HG02763 (cell line): ENCODE results near the gene MPZL3.
A peak's percentile ranks its signal among the peaks of the same experiment; 100 is the strongest.

Source experiments
- ATAC-seq: cut with Tn5 transposase; IDR thresholded peaks from one replicate; pipeline ENCODE4 v1.9.1; 2021; ENCODE audit warnings: mild to moderate bottlenecking, moderate library complexity; ENCODE audit not compliant: unreplicated experiment

Gene MPZL3, protein sequence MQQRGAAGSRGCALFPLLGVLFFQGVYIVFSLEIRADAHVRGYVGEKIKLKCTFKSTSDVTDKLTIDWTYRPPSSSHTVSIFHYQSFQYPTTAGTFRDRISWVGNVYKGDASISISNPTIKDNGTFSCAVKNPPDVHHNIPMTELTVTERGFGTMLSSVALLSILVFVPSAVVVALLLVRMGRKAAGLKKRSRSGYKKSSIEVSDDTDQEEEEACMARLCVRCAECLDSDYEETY

DNA sequence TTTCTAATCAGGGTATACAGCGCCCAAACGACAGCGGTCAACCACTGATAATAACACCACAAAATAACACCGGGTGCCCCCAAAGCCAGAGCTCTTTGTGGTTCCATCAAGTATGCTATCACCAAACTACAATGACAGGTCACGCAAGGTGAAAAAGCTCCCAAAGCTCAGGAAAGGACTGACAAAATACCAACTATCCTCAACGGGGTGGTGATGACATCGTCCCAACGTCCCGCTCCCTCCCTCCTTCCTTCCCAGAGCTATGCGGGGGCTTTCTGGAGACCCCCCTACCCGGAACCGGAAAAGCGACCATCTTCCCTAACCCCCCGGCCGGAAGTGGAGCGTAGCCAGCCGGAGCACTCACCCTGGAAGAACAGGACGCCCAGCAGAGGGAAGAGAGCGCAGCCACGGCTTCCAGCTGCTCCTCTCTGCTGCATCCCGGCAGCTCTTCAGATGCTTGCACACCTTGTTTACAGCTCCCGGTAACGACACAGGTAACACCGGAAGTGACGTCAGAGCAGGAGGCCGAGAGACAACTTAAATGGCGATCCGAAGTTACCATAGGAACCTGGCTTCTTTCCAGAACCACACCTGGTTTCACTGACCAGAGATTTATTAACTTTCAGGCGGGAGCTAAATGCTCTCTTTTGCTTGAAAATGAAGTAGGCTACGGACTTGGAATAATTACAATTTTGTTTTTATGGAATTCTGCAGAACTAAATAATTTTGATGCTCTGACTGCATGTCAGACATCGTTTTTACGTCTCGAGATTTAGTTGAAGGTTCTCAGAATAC, at the start of gene MPZL3:
TSS of gene MPZL3 (minus strand) at position 508 of the 795 bp plus-strand sequence. CDS start at position 437, 71 bp downstream.
- peak; percentile 79 for ATAC-seq

DNA sequence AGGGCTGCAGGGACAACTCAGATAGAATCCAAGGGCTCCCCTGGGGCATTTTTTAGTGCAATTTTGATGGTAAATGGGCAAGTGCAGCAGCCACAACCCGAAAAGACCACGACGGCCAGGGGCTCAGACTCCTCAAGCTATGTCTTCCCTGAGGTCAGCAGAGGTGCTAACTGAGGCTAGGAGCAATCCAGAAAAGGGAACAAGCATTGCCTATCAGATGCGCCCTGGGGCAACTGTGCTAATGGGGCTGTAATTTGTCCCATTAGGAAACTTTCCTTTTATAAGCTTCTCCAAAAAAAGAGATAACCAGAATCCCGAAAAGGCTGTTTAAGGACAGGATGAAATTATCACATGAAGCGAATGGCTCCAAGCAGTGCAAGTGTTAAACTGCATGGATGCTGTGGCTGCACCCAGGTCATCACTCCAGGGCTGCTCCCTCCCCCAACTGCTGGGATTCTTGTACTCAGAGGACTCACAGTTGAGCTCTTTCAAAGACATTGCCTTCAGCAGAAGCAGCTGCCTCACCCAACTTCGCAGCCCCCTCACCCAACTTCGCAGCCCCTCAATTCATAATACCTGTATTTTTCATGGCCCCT, 49.5 kb upstream of the MPZL3 start:
- no peak for ATAC-seq

DNA sequence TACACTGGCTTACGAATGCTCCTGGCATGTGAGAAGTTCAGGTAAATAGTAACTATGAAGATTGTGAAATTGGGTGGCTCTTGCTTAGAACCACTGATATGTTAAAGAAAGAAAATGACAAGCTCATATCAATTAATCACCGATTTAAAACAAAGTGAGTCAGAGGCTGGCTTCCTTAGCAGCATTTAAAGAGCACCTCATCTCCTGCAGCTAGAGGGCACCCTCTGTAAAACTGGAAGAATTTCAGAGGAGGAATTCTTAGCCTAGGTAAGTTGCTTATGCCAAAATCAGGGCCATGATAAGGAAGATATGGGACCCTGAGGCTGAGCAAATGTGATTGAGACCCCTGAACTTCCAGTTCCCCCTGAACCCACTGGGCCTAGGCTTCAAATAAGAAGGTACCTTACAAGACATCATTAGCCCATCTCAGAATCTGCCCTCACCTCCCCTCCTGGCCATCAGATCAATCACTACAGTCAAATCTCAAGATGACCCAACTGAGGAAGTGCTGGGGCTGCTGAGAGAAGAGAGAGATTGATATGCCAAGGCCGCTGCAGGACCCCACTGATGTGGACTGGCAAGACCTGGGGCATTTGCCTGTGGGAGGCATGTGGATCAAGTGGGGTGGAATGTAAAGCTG, 43.8 kb upstream of the MPZL3 start:
- ATAC-seq, result no peak

DNA sequence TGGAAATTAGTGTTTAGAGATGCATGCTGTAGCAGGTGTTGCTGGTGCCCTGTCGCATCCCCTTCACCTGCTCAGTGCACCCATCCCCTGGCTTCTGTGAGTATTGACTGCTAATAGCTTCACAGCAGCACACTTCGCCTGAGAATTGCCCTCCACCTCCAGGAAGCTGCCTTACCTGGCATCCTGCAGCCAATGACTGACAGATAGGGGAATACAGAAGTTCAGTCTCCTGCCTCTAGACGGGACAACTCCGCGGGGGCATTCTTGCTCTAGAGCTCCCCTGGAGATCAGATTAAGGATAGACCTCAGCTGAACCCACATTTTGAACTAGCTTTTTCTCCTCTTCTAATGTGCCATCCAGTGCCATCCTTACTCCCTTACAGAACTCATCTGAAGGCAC, 43.0 kb upstream of the MPZL3 start:
- no peak for ATAC-seq

DNA sequence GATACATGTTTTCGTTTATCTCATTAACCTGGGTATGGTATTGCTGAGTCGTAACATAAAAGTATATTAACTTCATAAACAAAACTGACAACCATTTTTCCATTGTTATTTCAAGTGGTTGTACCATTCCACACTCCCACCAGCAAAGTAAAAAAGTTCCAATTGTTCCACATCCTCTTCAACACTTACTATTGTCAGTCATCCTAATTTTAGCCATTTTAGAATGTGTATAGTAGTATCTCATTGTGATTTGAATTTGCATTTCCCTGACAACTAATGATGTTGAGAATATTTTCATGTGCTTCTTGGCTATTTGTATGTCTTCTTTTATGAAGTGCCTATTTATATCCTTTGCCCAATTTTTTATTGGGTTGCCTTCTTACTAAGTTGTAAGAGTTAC, 41.9 kb upstream of the MPZL3 start:
- no peak for ATAC-seq

DNA sequence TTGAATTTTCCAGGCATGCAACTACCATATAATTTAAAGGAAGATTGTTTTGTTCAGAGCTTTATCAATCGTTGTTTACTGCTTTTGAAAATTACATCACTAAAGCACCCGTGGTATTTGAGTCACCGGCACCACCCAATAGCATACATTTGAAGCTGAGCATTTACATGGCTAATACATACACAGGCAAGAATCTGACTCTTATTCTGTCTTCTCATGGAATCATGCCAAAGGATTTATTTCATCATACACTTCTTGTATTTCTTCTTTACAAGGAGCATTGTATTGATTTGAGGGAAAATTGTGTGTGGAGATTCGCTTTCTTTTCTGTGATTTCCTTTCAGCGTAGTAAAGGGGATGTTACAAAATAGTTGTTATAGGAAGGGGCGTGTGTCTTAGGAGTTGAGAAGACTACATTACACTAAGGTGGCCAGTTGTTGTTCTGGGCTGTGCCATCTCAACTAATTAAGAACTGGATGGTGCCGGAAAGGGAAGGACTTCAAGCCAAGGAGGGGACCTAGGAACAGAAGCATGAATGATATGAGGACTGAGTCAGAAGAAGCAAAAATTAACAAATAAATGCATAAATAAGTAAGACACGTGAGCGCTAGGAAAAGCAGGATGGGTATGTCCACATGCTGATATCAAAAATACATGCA, 39.4 kb upstream of the MPZL3 start:
- no peak for ATAC-seq

DNA sequence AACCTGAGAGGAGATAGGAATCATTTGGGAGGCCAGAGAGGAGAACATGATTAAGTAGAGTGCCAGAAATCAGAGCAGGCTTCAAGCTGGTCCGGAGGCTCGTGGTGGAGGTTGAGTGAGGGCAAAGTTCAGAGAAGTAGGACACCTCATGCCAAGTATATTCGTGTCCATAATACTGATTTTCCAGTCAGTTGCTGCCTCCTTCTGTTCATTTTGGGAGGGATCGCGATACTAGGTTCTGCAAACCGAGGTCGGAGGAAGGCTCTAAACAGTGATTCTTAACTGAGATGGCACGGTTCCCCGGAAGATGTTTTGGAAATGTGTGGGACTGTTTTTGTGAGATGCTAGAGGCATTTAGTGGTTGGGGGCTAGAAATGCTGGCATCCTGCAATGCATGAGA, 38.8 kb upstream of the MPZL3 start:
- no peak for ATAC-seq

DNA sequence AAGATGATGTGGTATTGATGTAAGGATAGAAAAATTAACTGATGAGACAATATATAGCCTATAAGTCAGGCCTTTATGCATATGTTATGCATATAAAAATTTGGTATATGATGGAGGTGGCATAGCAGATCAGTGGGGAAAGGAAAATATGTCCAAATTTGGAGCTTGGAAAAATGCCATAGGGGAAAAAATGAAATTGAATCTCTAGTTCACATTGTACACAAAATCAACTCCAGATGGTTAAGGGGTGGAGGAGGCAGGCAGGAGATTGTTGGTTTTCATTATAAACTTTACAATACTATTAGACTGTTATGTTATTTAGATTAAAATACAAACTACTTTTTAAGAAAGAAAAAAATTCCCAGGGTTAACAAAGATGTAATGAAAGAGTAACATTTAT, 37.2 kb upstream of the MPZL3 start:
- no peak for ATAC-seq

DNA sequence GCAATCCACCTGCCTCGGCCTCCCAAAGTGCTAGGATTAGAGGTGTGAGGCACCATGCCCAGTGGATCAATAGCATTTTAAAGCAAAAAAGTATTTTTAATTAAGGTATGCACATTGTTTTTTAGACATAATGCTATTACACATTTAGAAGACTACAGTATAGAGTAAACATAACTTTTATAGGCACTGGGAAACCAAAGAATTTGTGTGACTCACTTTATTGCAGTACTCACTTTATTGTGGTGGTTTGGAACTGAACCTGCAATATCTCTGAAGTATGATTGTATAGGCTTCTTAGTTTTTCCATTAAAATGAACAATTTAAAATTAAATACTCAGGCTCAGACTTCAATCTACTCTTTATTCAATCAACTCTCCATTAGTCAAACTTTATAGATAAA, 34.8 kb upstream of the MPZL3 start:
- ATAC-seq, result no peak

DNA sequence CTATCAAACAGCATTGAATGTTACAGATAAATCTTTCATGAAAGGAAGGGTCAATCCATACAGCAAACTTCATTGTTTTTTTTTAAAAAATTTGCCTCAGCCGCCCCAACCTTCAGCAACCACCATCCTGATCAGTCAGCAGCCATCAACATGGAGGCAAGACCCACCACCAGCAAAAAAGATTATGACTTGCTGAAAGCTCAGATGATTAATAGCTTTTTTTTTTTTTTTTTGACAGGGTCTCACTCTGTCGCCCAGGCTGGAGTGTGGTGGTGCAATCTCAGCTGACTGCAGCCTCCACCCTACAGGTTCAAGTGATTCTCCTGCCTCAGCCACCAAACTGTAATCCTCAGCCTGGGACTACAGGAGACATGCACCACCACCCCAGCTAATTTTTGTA, 34.4 kb upstream of the MPZL3 start:
- ATAC-seq, result no peak

DNA sequence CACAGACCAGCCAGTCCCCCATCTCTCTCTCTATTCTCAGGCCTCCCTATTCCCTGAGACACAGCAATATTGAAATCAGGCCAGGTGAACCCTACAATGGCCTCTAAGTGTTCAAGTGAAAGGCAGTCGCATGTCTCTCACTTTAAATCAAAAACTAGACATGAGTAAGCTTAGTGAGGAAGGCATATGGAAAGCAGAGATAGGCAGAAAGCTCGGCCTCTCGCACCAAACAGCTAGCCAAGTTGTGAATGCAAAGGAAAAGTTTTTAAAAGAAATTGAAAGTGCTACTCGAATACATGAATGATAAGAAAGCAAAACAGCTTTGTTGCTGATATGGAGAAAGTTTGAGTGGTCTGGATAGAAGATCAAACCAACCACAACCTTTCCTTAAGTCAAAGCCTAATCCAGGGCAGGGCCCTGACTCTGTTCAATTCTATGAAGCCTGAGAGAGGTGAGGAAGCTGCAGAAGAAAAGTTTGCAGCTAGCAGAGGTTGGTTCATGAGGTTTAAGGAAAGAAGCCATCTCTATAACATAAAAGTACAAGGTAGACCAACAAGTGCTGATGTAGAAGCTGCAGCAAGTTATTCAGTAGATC, 31.7 kb upstream of the MPZL3 start:
- ATAC-seq, result no peak

DNA sequence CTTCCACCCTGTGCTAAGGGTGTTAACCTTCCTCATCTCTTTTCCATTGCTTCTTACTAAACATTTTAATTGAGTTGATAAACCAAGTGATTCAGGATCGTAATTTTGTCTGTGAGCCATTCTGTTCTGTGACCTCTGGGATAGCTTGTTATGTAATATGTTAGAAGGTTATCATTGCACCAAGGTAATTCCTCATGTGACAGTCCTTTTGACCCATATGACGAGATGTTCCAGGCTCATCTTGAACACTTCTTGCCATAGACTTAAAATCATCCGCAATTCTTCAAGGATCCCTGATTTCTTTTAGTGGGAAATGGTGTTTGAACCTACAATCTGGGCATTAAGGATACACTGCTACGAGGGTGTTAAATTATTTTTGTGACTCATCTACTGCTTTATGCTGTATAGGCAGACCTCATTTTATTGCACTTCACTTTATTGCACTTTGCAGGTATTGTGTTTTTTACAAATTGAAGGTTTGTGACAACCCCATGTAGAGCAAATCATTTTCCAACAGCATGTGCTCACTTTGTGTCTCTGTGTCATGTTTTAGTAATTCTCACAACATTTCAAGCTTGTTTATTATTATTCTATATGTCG, 31.0 kb upstream of the MPZL3 start:
- ATAC-seq, result no peak

DNA sequence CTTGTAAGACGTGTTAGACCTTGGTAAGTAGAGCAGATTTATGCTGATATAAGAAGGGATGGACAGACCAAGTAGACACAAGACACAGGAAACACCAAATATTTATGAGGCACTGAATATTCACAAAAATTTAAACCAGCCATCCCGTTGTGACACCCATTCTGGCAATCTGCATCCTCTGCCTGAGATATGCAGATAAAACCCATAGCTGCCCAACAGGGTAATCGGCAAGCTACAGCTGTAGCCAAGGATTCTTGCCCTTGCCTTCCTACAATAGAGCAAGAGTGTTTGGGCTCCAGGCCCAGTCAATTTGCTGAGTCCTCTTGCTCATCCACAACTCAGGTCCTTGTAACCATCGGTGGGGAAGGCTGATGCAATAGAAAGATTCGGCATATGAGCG, 30.4 kb upstream of the MPZL3 start:
- no peak for ATAC-seq

DNA sequence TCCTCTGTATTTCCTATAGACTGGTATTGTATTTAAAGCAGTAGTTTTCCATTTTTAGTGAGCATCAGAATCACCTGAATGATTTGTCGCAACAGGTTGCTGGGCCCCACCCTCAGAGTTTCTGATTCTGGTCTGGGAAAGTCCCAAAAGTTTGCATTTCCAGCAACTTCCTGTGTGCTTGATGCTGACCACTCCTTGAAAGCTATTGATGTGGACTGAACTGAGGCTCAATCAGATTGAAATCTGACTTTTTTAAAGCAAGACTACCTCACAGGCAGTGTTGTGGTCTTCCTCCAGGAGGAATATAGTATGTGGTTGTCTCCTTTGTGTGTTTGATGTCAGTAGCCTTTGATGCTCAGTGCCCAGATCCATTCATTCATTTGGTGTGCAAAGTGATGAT, 29.1 kb upstream of the MPZL3 start:
- no peak for ATAC-seq

DNA sequence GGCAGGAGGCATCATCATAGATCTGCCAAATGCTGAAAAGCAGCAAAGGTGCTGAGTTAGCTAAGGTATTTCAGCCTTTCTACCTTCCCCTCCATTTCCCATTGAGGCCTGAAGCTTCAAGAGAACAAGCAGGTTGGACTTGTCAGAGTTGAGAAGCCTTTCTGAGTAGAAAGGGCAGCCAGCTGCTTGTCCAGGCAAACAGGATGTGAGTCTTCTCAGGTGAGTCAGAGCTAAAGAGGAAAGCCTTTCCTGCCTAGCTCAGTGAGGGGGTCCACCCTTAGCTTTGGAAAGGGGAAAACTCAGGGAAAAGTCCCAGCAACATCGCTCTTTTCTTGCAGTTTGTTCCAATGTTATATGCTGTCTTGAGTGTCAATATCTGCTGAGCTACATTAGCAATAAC, 25.1 kb upstream of the MPZL3 start:
- no peak for ATAC-seq

DNA sequence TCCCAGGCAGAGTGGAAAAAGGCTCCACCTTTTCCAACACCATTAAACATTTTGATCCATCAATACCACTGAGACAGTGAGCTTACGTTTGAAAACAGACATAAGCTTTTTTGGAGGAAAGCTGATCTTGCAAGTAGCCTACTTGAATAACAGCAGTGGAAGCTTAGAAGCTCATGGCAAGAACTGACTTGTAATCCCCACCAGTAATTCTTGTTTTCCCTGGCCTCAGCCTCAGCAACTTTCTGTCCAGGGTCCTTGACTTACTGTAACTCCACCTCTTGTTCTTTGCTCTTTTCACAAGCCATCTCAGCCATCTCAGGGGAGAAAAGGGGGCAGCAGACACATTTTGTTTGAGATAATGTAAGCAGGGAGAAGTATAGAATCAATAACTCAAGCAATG, 24.3 kb upstream of the MPZL3 start:
- ATAC-seq, result no peak

DNA sequence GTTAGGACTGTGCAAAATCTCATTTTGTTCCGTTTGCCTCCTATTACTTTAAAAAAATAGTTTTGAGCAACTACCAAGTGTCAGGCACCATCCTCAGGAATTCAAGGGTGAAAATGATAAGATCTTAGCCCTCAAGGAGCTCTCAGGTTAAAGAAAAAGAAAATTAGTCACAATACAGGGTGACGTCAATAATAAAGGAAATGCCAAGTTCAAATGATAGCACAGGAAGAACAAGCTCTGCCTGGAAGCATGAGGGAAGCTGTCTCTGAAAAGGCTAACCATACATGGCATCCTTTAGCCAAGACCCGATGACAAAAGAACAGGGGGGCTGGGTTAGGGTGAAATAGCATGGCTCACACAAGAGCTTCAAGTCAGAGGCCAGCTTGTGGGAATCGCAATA, 23.0 kb upstream of the MPZL3 start:
- no peak for ATAC-seq

DNA sequence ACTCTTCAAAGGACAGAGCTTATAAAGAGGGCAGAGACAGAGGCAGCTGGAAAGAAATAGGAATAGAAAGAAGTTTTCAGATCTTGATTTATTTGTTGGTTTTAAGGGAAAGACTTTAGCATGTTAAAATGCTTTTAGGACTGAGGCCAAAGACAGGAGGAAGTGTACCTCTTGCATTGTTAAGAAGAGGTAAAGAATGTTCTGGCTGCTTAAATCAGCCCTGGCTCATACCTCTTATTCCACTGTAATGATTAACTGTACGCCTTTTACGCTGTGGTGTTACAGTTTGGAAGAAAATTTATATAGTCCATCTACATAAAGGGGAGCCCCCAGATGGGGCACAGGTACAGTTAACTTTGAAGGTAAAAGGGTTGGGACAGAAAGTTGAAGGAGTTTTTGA, 22.0 kb upstream of the MPZL3 start:
- ATAC-seq, result no peak

DNA sequence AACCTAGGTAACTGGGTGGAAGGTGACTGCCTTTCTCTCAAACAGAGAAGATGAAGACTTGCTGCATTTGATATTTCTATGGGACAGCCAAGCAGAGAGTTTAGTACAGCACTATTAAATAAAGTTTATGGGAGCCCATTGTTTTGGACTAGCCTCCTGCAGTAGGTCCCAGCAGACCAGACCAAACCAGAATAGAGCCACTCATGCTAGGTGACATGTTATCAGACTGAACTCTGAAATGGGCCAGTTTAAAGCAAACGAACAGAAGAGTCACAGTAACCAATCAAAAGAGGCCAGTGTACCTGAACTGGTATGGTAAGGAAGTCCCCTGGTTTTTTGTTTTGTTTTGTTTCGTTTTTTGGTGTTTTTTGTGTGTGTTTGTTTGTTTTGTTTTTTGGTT, 19.8 kb upstream of the MPZL3 start:
- ATAC-seq, result no peak

DNA sequence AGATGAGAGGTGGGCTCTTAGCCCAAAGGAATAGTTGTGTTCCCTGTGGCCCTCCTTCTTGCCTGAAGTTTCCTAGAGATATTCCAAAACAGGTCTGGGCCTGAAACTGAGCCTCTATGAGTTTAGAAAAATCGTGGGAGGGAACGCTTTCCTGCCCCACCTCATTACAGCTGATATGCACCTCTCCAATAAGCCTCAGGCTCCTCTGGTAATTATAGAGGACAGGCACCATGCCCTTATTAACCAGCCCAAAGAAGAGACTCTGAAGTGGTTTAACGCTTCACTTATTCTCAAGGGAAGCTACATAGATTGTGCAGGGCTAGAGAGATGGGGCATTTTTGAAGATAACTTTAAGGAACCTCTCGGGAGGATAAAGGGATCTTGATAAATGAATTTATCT, 15.3 kb upstream of the MPZL3 start:
- ATAC-seq, result no peak

DNA sequence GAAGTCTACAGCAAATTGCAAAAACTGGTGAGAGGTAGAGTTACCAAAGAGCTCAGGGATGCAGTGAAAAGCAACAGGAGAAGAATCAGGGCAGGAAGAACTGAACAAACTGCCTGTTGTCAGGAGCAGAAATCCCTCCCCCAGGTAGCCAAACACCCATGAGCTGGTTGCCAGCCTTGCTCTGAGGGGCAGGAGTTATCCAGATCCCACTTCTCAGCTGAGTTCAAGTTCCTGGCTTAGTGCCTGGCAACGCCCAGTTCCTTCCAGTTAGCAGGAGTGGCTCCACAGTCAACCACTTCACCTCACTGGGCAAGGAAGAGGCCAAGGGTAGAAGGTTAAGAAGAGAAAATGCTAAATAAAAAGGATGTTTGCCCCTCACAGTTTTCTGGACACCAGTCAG, 13.8 kb upstream of the MPZL3 start:
- no peak for ATAC-seq
